Lung (tissue), 12 donors: ENCODE measurements around the gene MANSC4. TPM values are rescaled to one million over a fixed set of nuclear protein-coding genes. Genes with fewer than 3 reads are reported as not detected.

Experiments used
- ATAC-seq: fragments of 200-7000 bp; cut with Tn5 transposase; one replicate; pipeline ENCODE4 v1.9.1; 2020; ENCODE audit warnings: moderate number of reproducible peaks; ENCODE audit not compliant: insufficient read depth, low FRiP score
- DNase-seq, 3 donors: peaks; one replicate each; pipeline ENCODE4 v3.0.0-alpha.2; 2013 to 2017
- H3K27ac ChIP-seq, 2 donors: one replicate each; pipeline ENCODE4 v1.5.1; 2013; ENCODE audit warnings: mild to moderate bottlenecking in 2 of 2, moderate library complexity in 2 of 2, control low read depth in 1 of 2, inconsistent platforms in 1 of 2, low read depth in 1 of 2, low read length in 1 of 2
- H3K27me3 ChIP-seq, 3 donors: one replicate each; pipeline ENCODE4 v1.5.1; 2013; ENCODE audit warnings: low read length in 2 of 3; ENCODE audit not compliant: control insufficient read depth in 3 of 3, insufficient read depth in 3 of 3
- H3K36me3 ChIP-seq, 4 donors: one replicate each; pipeline ENCODE4 v1.5.1; 2013; ENCODE audit warnings: low read length in 4 of 4, mild to moderate bottlenecking in 1 of 4, moderate library complexity in 1 of 4; ENCODE audit not compliant: control insufficient read depth in 4 of 4, insufficient read depth in 4 of 4
- H3K4me1 ChIP-seq, 5 donors: one replicate each; pipeline ENCODE4 v1.5.1; 2013; ENCODE audit warnings: low read length in 5 of 5, mild to moderate bottlenecking in 2 of 5, moderate library complexity in 1 of 5; ENCODE audit not compliant: control insufficient read depth in 5 of 5, insufficient read depth in 5 of 5
- H3K4me3 ChIP-seq: one replicate; pipeline ENCODE4 v1.5.1; 2013; ENCODE audit warnings: mild to moderate bottlenecking, control low read depth, moderate library complexity
- H3K9ac ChIP-seq, 2 donors: one replicate each; pipeline ENCODE4 v1.5.1; 2013; ENCODE audit warnings: low read length in 2 of 2, control low read depth in 1 of 2; ENCODE audit not compliant: insufficient read depth in 1 of 2
- H3K9me3 ChIP-seq, 4 donors: one replicate each; pipeline ENCODE4 v1.5.1; 2013; ENCODE audit warnings: low read length in 3 of 4, mild to moderate bottlenecking in 1 of 4, moderate library complexity in 1 of 4; ENCODE audit not compliant: control insufficient read depth in 4 of 4, insufficient read depth in 3 of 4
- CTCF ChIP-seq: IDR thresholded peaks from 2 replicates; pipeline ENCODE4 v1.5.1; 2012; ENCODE audit warnings: mild to moderate bottlenecking; ENCODE audit errors: control extremely low read depth, extremely low read depth
- WGBS, 2 donors: extraction: QIAGEN DNeasy Blood & Tissue Kit; methylation state at CpG; one replicate each; pipeline ENCODE4 v1.1.7; 2013; 5-methylcytosine and 5-hydroxymethylcytosine counted together
- polyA plus RNA-seq, 2 donors: library from polyadenylated mRNA; stranded (reverse); fragments of 200-250 nt; gene quantifications; one replicate each; pipeline ENCODE4 v1.2.1, GENCODE V29; 2013
- total RNA-seq, 2 donors: library from RNA; depleted of rRNA in 1 of 2; stranded (reverse); fragments of >200 nt in 1 of 2; gene quantifications; one replicate each; pipeline ENCODE4 v1.2.1, GENCODE V29; 2014 to 2021
- donor health status: control.
- donor health status: control.
- donor health status: Bipolar disorder and iron deficiency.
- donor health status: healthy.
- donor health status: DM: yes; HTN: yes; CAD: no.

MANSC4 gene
- total and polyA plus RNA-seq, 4 donors, result not detected

DNA sequence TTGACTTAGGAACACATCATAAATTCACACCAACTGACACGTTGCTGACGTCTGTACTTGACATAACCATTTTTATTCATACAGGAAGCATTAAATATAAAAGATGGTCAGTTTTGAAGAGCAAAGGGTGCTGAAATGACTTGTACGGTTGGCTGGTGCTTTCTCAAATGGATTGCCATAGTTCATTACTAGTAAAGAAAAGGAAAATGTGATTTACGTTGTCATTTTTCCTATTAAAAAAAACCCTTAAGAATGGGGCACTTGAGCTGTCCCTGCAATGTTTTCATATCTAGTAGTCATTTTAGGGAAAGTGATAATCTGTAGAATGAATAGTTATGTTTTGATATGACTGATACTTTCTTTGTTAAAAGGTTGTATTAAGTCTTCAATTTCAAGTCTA is 22.5 kb upstream of the MANSC4 start:
- H3K9ac ChIP-seq, result no peak overlapping the region
- no peak overlapping the region for H3K27ac ChIP-seq
- TF ChIP-seq CTCF, result no peak
- WGBS, 2 donors, result 57 to 63% methylated on average over 4 of the region's 4 CpGs
- ATAC-seq (no peak), DNase-seq (no peak)
- H3K27me3 ChIP-seq, result no peaks in the 10 kb centered on the region
- no peaks in the 10 kb centered on the region for H3K9me3 ChIP-seq
- H3K4me3 ChIP-seq, result no peak overlapping the region
- H3K36me3 ChIP-seq, result peaks cover 3 to 12% (median 11%) of the 10 kb centered on the region in 4 donors
- peaks cover 0 to 13% (median 0%) of the 10 kb centered on the region in 5 donors for H3K4me1 ChIP-seq

DNA sequence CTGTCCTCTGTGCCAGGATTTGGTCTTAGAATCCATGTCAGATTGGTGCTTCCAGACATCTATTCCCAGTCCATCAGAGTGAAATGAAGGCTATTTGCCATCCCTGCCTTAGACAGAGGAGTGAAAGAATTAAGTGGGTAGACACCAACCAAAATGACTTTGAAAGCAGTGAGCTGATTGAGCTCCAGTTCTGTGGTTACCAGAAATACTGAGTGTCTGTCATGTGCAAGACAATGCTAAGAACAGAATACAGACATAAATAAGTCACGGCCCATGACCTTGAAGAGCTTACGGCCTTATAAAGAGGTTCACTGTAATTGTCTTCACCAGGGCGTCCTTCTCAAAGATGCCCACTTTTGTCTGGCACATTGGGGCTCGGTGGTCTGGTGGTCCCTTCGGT is 21.6 kb upstream of the MANSC4 start:
- H3K9ac ChIP-seq, result no peak overlapping the region
- H3K27ac ChIP-seq, result no peak overlapping the region
- DNase-seq (no peak), ATAC-seq (no peak)
- WGBS, 2 donors, result 92 to 94% methylated on average over 5 of the region's 5 CpGs
- no peak overlapping the region for H3K4me3 ChIP-seq
- no peaks in the 10 kb centered on the region for H3K27me3 ChIP-seq
- H3K36me3 ChIP-seq, result peaks cover 5 to 17% (median 15%) of the 10 kb centered on the region in 4 donors
- TF ChIP-seq CTCF, result no peak
- peaks cover 0 to 5% (median 0%) of the 10 kb centered on the region in 5 donors for H3K4me1 ChIP-seq
- no peaks in the 10 kb centered on the region for H3K9me3 ChIP-seq

- TF ChIP-seq CTCF, result no peak
- H3K27me3 ChIP-seq, result no peaks in the 10 kb centered on the region
- peaks cover 5 to 17% (median 16%) of the 10 kb centered on the region in 4 donors for H3K36me3 ChIP-seq
- no peaks in the 10 kb centered on the region for H3K9me3 ChIP-seq
- no peak overlapping the region for H3K27ac ChIP-seq
- 82 to 88% methylated on average over 3 of the region's 3 CpGs for WGBS, 2 donors
- no peak overlapping the region for H3K9ac ChIP-seq
- no peak for ATAC-seq
- no peak overlapping the region for H3K4me3 ChIP-seq
- peaks cover 0 to 3% (median 0%) of the 10 kb centered on the region in 5 donors for H3K4me1 ChIP-seq
- DNase-seq, result no peak
These were observed 20.8 kb upstream of the MANSC4 start for GRCh38 chr12:27800819-27801218.
